Endothelial cell of umbilical vein (primary cell): ENCODE measurements around the gene ALG11. TPM values are rescaled to one million over a fixed set of nuclear protein-coding genes. Genes with fewer than 3 reads are reported as not detected.

Experiments used
- BruUV-seq: library from RNA; stranded (reverse); fragments of 400-500 nt; replicated peaks from 2 replicates; lab custom pipeline; 2021; lab: Mats Ljungman, UMichigan
- CTCF ChIA-PET: fragments of 300-600, 350-600 bp; sonication (Branson Sonifier 250); formaldehyde crosslinking; loops from one replicate; lab custom pipeline; 2021; ENCODE audit warnings: antibody characterized with exemption, inconsistent platforms; lab: Charles Lee
- POLR2A ChIA-PET: fragments of 300-600, 350-600 bp; sonication (Branson Sonifier 250); formaldehyde crosslinking; loops from one replicate; lab custom pipeline; 2021; ENCODE audit warnings: antibody characterized with exemption, inconsistent platforms; lab: Charles Lee
- DNase-seq: peaks from one replicate; pipeline ENCODE4 v3.0.0-alpha.2; 2011; ENCODE audit warnings: low read depth, low spot score
- FAIRE-seq: peaks from 2 replicates; lab custom pipeline; 2011; peaks lifted over from hg19 to GRCh38; lab: Jason Lieb, UNC
- H2AFZ ChIP-seq: 2 replicates; pipeline ENCODE4 v1.6.0; 2012; ENCODE audit warnings: low read depth, low read length, control low read depth, inconsistent platforms
- H3K27ac ChIP-seq: 2 replicates; pipeline ENCODE4 v1.5.1; 2011; ENCODE audit warnings: low read depth, mild to moderate bottlenecking, control low read depth, low read length, moderate library complexity; ENCODE audit not compliant: insufficient read depth
- H3K27me3 ChIP-seq, 2 experiments: 2 replicates each; pipeline versions ENCODE4 v1.6.0 to v1.6.1; 2011; ENCODE audit warnings: low read length in 2 of 2, mixed read lengths in 1 of 2; ENCODE audit not compliant: control insufficient read depth in 2 of 2, insufficient read depth in 2 of 2
- H3K36me3 ChIP-seq, 2 experiments: 2 replicates in 1 of 2; 3 replicates in 1 of 2; pipeline ENCODE4 v1.5.1; 2011; ENCODE audit warnings: low read length in 2 of 2, mild to moderate bottlenecking in 1 of 2, moderate library complexity in 1 of 2; ENCODE audit not compliant: control insufficient read depth in 2 of 2, insufficient read depth in 2 of 2; ENCODE audit errors: extremely low read depth in 1 of 2
- H3K4me1 ChIP-seq: 3 replicates; pipeline ENCODE4 v1.5.1; 2011; ENCODE audit warnings: mild to moderate bottlenecking, low read length; ENCODE audit not compliant: control insufficient read depth, insufficient read depth; ENCODE audit errors: extremely low read depth
- H3K4me2 ChIP-seq: 2 replicates; pipeline ENCODE4 v1.6.1; 2011; ENCODE audit warnings: low read length, control low read depth, mixed read lengths; ENCODE audit not compliant: insufficient read depth
- H3K4me3 ChIP-seq, 3 experiments: fragments of 200-600 bp in 1 of 3; sonication (generic), shearing (Covaris generic) in 1 of 3; replicated peaks in 1 of 3; 2 replicates each; pipeline ENCODE4 v1.5.1; 2011 to 2016; ENCODE audit warnings: control low read depth in 3 of 3, low read length in 3 of 3, mild to moderate bottlenecking in 2 of 3, inconsistent platforms in 1 of 3, low read depth in 1 of 3, moderate library complexity in 1 of 3; ENCODE audit not compliant: insufficient read depth in 1 of 3
- H3K79me2 ChIP-seq: 2 replicates; pipeline ENCODE4 v1.6.0; 2012; ENCODE audit warnings: low read length, inconsistent platforms; ENCODE audit not compliant: control insufficient read depth, insufficient read depth
- H3K9ac ChIP-seq: replicated peaks from 2 replicates; pipeline ENCODE3; 2011; ENCODE audit warnings: low read length, control low read depth; ENCODE audit not compliant: insufficient read depth; ENCODE audit errors: extremely low read depth
- H3K9me1 ChIP-seq: replicated peaks from 3 replicates; pipeline ENCODE4 v1.6.0; 2011; ENCODE audit warnings: mild to moderate bottlenecking, low read length; ENCODE audit not compliant: control insufficient read depth, insufficient read depth; ENCODE audit errors: extremely low read depth
- H3K9me3 ChIP-seq: replicated peaks from 2 replicates; pipeline ENCODE4 v1.5.1; 2012; ENCODE audit warnings: low read length, inconsistent platforms; ENCODE audit not compliant: control insufficient read depth, insufficient read depth
- H4K20me1 ChIP-seq: replicated peaks from 2 replicates; pipeline ENCODE3; 2011; ENCODE audit warnings: mild to moderate bottlenecking, low read length; ENCODE audit not compliant: control insufficient read depth, insufficient read depth; ENCODE audit errors: extremely low read depth
- CTCF ChIP-seq, 2 donors: IDR thresholded peaks; 1 replicate in 1 of 2; 2 replicates in 1 of 2; pipeline ENCODE4 v1.5.1; 2011; ENCODE audit warnings: low read length in 2 of 2, mild to moderate bottlenecking in 2 of 2, moderate library complexity in 2 of 2, control low read depth in 1 of 2, inconsistent platforms in 1 of 2, low read depth in 1 of 2; ENCODE audit not compliant: insufficient read depth in 1 of 2; ENCODE audit errors: extremely low read depth in 1 of 2
- EZH2 ChIP-seq: IDR thresholded peaks from 2 replicates; pipeline ENCODE4 v1.6.1; 2012; ENCODE audit warnings: borderline replicate concordance, low read depth, mild to moderate bottlenecking, moderate library complexity, low read length, inconsistent platforms; ENCODE audit not compliant: severe bottlenecking
- FOS ChIP-seq: IDR thresholded peaks from 2 replicates; pipeline ENCODE4 v1.6.1; 2011; ENCODE audit warnings: mild to moderate bottlenecking, low read length, moderate library complexity, borderline replicate concordance; ENCODE audit not compliant: insufficient read depth
- GATA2 ChIP-seq: IDR thresholded peaks from 2 replicates; pipeline ENCODE4 v1.7.0; 2011; ENCODE audit warnings: low read depth, mild to moderate bottlenecking, moderate library complexity, mixed read lengths, low read length; ENCODE audit not compliant: insufficient read length, insufficient read depth
- JUN ChIP-seq: IDR thresholded peaks from 2 replicates; pipeline ENCODE4 v1.6.1; 2011; ENCODE audit warnings: borderline replicate concordance, low read depth; ENCODE audit not compliant: insufficient read length, insufficient read depth
- MAX ChIP-seq: IDR thresholded peaks from 2 replicates; pipeline ENCODE4 v1.6.1; 2011; ENCODE audit not compliant: insufficient read depth, insufficient read length
- MYC ChIP-seq: IDR thresholded peaks from one replicate; pipeline ENCODE4 v1.6.1; 2011; ENCODE audit warnings: mild to moderate bottlenecking, low read depth, low read length
- POLR2A ChIP-seq: IDR thresholded peaks from 2 replicates; pipeline ENCODE4 v1.6.1; 2012; ENCODE audit warnings: low read depth, mild to moderate bottlenecking, control low read depth, low read length
- POLR2AphosphoS5 ChIP-seq: IDR thresholded peaks from 2 replicates; pipeline ENCODE4 v1.6.1; 2012; ENCODE audit warnings: low read depth, mild to moderate bottlenecking, control low read depth, low read length, moderate library complexity; ENCODE audit not compliant: insufficient read depth
- dilution Hi-C: fragments of 300-500 bp; cut with MboI; formaldehyde crosslinking; loops from one replicate; pipeline ENCODE4 v1.15.0; 2019; ENCODE audit warnings: low sequenced_read_pairs; ENCODE audit not compliant: extremely low pct_ligation_motif_present
- intact Hi-C: fragments of 100-400 bp; cut with micrococcal nuclease; formaldehyde crosslinking; loops from one replicate; pipeline ENCODE4 v1.10.0; 2022
- polyA plus RNA-seq, 4 experiments: library from polyadenylated mRNA; depleted of rRNA in 3 of 4; stranded (reverse) in 3 of 4; unstranded in 1 of 4; fragments of >200 nt; gene quantifications; 2 replicates each; pipeline versions ENCODE4 v1.2.1 to v1.2.3, GENCODE V29; 2011 to 2012; ENCODE audit warnings: missing spikeins in 1 of 4
- total RNA-seq: library from RNA; stranded (reverse); gene quantifications from 2 replicates; pipeline ENCODE4 v1.2.3, GENCODE V29; 2021

The ALG11 gene
- total and polyA plus RNA-seq, 2 donors (not counting 3 experiments of a cell fraction or from before 2014, with no cell fraction given), result 6.5 to 31.0 TPM

DNA sequence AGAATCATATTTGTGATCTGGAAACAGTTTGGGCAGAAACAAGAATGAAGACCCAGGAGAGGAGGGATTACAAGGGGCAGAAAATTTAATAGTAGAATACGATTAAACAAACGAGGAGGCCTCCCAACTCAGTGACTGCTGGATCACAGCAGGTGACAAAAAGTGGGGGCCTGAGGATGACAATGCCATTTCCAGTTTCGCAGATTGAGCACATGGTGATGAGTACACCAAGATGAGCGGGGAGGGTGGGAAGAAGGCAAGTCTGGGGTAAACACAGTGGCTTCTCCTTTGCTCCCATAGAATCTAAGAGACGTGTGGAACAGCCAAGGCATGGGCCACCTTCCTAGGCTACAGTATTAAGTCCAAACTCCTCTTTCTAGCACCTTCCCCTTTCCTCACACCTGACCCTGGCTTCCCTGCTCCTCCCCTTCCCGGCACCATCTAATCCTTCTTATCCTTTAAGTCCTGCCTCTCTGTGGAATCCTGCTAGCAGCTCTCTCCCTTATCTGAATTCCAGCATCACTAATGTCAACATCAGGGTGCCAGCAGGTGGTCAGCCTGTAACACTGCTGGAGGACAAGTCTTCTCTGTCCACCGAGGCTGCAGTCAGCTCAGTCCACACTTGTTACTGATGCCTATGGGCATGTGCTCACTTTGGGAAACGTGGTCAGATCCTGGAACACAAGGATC is 14.4 kb upstream of the ALG11 start:
- no peak for TF ChIP-seq JUN
- no peak for FAIRE-seq
- no TSS peak for BruUV-seq

DNA sequence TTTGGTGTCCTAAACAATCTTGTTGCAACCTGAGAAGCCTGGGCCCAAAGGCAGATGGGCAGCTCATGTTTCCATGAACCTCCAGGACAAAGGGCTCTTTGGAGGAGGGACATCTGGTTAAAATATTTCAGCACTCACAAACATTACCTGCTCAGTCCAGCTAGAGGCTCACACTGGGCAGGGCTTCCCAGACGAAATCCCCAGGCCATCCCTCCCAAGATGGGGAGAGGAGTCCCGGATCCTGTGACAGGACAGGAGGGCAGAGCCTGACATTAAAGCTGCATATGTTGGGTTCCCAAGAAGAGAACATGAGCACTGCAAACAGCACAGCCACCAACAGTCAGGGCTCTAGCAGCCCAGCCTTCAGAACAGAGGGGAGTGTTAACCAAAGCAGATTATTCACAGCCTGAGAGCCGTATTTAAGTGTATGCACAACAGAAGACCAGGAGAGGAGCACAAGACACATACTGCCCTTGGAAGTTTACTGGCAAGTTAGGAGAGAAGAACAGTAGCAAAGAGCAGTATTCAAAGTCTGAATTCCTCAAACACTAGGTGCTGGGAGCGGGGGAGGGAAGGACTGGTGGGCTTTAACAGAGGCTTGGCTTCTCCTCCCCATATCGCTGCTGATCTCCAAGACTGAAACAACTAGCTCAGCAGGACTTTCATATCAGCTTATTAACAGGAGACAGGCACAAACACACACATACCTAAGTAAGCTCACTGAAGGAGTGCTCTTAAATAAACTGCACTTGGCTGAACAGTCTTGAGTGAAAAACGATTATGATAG is 13.3 kb upstream of the ALG11 start:
- Histone ChIP-seq H3K79me2 (no peaks in the 10 kb centered on the region), H2AFZ (no peak overlapping the region), H3K9me3 (no peaks in the 10 kb centered on the region), H3K9ac (no peak overlapping the region), H3K27me3 (peaks cover 17 to 19% of the 10 kb centered on the region in 2 experiments), H3K4me1 (no peaks in the 10 kb centered on the region), H3K9me1 (no peaks in the 10 kb centered on the region), H3K36me3 (no peaks in the 10 kb centered on the region), H3K4me3 (no peak overlapping the region), H3K4me2 (no peak overlapping the region), H3K27ac (no peak overlapping the region), H4K20me1 (no peaks in the 10 kb centered on the region)
- CTCF ChIA-PET, result interaction anchor here (0.6 to 6.7 kb wide), 6 partner anchors 8 to 237 kb away, joined by 3 to 45 read pairs (median 4); partner anchors contain the start of genes ALG11 and NEK5
- DNase-seq (no peak), FAIRE-seq (no peak)
- TF ChIP-seq FOS, result no peak
- TF ChIP-seq POLR2A, result no peak
- TF ChIP-seq GATA2, result no peak
- TF ChIP-seq EZH2, result no peak
- no peak for TF ChIP-seq MYC
- no peak for TF ChIP-seq MAX
- no peak for TF ChIP-seq JUN
- no peak for TF ChIP-seq CTCF (IDR thresholded peaks at IDR 0.05; ENCODE audit: extremely low read depth in 1 of 2, insufficient read depth in 1 of 2, low read depth in 1 of 2, low read length in 2 of 2)
- TF ChIP-seq POLR2AphosphoS5, result no peak
- no TSS peak for BruUV-seq
- intact Hi-C loops, result no loop called here
- dilution Hi-C loops, result no loop called here
- POLR2A ChIA-PET, result no interaction called here

More for the DNA sequence above, 14.4 kb upstream of the ALG11 start:
- H4K20me1 ChIP-seq, result no peaks in the 10 kb centered on the region
- no peaks in the 10 kb centered on the region for H3K4me1 ChIP-seq
- no peak overlapping the region for H3K9ac ChIP-seq
- no peak overlapping the region for H3K27ac ChIP-seq
- ChIA-PET POLR2A (no interaction called here), CTCF (interaction anchor here (1.6 to 6.7 kb wide), 3 partner anchors 14 to 129 kb away, joined by 3 to 45 read pairs (median 7); partner anchors contain the start of genes ALG11 and NEK5)
- H2AFZ ChIP-seq, result no peak overlapping the region
- intact Hi-C loops (no loop called here), dilution Hi-C loops (no loop called here)
- H3K79me2 ChIP-seq, result no peaks in the 10 kb centered on the region
- no peak overlapping the region for H3K4me3 ChIP-seq
- H3K9me3 ChIP-seq, result no peaks in the 10 kb centered on the region
- no peaks in the 10 kb centered on the region for H3K36me3 ChIP-seq
- H3K4me2 ChIP-seq, result no peak overlapping the region
- no peak for DNase-seq
- H3K9me1 ChIP-seq, result no peaks in the 10 kb centered on the region
- H3K27me3 ChIP-seq, result peaks cover 17 to 19% of the 10 kb centered on the region in 2 experiments
